Left renal pelvis (tissue), 4 donors: Measurements from ENCODE around the gene FRRS1. TPM values are rescaled to one million over a fixed set of nuclear protein-coding genes. Genes with fewer than 3 reads are reported as not detected.
"Not testable (repeated sequence)": the region's sequence is repeated elsewhere in the genome, so short reads cannot be mapped to it uniquely, and the experiment has no call there.

Source experiments
- DNase-seq, 4 donors: peaks; one replicate each; pipeline ENCODE4 v3.0.0-alpha.2; 2013; ENCODE audit warnings: low read depth in 4 of 4, low spot score in 3 of 4
- polyA plus RNA-seq, 4 donors: library from polyadenylated mRNA; unstranded; fragments of 120-200 nt; gene quantifications; one replicate each; pipeline ENCODE4 v1.2.1, GENCODE V29; 2013; ENCODE audit not compliant: insufficient read length in 4 of 4

The FRRS1 gene
- polyA plus RNA-seq, 4 donors, result 8.6 to 11.0 (median 9.4) TPM

DNA sequence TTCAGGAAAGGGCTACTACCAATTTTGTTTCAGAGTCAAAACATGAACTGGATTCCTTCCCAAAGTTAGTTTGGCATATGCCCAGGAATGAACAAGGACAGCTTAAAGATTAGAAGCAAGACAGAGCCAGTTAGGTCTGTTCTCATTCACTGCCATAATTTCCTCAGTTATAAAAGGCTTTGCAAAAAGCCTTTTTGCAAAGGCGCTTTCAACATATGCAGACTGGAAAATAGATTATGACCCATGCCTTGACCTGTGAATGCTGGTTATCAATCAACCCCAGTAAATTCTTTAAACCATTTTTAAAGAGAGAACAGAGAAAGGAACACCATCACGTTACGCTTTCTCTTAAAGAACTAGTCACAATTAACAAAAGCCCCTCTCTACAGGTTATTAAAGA, 1.7 kb upstream of the FRRS1 start:
- no peak for DNase-seq

DNA sequence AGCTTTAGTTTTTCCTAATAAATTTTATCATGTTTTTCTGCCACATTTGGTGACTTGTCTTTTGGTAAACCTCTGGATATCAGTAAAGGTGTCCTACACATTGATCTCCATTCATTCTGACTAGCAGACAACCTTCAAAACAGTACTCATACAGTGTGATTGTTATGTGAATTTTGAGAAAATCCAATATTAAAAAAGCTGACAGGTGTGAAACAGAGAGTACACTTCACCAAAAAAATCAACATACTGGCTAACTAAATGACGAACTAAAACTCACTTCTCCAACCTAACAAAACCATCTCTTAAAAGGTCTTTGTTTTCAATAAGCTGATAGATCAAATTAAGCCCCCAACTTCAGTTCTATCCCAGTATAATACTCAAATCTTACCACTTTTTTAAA, 1.5 kb downstream of the FRRS1 start:
- no peak for DNase-seq

DNA sequence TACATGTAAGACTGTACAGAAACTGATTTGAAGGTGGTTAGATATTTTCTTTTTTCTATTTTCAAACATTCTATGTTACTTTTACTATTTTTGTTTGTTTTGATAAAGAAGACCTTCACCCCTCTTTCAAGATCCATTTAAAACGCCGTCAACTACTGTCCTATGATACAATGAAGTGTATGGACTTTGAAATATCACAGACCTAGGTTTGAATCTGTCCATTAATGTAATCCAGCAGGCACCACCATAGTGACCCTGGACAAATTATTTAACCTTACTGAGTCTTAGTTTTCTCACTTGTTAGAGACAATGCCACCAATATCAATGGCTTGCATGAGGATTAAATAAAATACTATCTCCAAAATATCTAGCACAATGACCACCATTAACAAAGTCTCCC, 2.0 kb downstream of the FRRS1 start:
- no peak for DNase-seq

DNA sequence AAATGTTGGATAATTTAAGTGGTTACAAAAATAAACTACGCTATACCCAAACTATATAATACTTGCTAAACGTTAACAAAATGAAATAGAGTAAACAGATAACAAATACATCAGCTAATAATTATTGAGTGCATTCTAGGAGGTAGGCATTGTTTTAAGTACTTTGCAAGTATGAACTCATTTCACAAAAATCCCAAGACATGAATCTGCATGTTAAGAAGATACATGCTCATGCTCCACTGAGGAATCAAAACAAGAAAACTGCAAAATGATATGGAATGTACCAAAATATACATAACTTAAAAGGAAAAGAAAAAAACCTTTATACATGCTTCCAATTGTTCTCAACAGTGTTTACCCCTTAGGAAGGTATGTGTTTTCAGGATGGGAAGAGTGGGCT, 2.5 kb downstream of the FRRS1 start:
- DNase-seq, result no peak

DNA sequence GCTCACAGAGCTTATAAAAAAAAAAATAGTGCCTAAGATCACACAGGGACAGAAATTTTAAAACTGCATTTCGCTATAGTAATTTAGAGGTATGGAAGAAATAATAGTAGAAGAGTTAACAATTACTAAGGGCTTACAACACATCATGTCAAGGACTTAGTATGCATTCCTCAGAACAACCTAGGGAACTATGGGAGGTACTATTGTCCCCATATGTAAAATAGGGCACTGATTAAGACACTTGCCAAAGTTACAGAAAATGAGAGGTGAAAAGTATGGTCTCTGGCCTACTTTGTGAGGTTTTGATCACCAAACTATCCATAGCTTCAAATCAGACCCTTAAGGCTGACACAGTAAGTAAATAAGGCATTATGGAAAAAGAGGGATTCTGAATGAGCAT, 4.7 kb downstream of the FRRS1 start:
- DNase-seq, result no peak

DNA sequence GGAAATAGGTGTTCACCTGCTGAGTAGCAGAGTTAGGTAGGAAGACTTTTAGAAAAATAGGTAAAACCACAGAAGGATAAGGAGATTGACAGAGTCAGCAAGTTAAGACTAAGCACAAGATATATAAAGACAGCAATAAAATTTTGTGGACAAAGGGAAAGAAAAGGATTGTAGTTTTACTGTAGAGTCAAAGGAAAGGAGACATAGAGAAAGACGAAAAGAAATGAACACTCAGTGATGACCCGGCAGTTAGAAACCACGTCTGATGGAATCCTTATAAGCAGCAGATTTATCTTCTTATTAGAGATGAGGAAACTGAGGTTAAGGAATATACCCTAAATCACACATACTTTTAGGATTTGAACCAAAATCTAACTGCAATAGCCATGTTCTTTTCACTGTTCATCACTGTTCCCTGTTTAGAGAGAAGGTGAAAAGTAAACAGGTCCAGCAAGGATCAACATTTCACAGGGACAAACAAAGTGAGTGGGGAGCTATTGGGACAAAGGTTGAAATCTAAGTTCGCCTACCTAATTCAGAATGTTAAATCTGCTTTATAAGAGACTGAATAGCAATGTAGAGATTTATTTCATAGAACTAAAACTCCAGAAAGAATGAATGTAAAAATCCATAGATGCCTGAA, 6.8 kb downstream of the FRRS1 start:
- no peak for DNase-seq

DNA sequence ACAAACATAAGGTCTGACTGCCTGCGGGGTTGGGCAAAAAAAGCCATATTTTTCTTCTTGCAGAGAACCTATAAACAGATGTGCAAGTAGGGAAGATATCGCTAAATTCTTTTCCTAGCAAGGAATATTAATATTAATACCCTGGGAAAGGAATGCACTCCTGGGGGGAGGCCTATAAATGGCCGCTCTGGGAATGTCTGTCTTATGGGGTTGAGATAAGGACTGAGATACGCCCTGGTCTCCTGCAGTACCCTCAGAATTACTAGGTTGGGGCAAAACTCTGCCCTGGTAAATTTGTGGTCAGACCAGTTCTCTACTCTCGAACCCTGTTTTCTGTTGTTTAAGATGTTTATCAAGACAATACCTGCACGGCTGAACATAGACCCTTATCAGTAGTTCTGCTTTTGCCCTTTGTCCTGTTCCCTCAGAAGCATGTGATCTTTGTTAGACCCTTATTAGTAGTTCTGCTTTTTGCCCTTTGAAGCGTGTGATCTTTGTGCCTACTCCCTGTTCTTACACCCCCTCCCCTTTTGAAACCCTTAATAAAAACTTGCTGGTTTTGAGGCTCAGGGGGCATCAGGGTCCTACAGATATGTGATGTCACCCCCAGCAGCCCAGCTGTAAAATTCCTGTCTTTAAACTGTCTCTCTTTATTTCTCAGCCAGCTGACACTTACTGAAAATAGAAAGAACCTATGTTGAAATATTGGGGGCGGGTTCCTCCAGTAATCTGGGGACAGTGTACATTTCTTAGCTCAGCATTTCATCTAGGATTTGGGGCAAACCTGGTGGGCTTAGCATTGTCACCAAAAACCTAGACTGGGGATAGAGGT, 7.5 kb downstream of the FRRS1 start:
- DNase-seq, result not testable (repeated sequence)

DNA sequence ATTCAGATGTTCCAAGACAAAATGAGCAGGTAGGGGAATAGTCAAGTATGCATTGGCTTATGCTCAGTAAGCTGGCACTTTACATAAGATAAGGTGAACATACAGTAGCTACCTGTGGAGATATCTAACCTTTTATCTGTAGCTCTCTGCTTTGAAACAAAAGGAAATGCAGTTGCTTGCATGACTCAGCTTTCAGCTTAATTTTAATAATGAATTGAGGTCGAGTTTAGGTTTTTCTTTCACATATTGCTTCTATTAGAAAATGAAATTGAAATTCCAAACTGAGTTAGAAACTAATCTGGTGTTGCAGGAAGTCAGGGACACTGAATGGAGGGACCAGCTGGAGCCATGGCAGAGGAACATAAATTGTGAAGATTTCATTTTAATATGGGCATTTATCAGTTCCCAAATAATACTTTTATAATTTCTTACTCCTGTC, 8.3 kb downstream of the FRRS1 start:
- no peak for DNase-seq

DNA sequence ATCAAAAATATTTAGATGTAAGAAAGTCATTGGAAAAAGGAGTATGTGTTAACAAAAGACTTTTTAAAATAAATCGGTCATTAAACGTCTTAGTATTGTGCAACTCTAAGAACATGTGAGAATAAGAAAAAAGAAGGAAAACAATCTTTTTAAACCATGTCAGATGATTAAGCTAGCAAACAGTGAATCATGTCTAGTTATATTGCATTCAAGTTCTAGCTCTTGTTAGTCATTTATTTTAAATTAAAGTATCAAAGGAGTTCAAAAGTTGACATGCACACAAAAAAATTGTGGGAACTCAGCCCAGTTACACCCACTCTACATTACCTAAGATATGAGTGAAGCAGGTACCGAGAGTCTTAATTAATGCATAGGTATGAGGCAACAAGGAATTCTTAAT, 9.8 kb downstream of the FRRS1 start:
- DNase-seq, result no peak

DNA sequence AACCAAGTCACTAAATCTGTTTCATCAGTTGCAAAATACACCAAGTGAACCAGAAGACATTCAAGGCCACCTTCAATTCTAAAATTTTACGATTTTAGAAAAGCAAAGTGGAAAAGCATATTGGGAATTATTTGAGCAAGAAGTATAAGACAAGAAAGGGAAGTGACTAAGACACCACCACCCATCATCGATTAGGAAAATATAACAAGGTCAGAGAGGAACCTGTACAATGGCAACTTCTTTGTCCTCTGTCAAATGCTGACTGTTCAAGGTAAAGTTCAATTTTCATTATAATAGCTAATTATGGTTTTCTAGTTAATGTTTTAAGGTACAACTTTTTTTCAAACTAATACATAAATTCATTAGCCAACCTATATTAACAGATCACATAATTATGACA, 10.8 kb downstream of the FRRS1 start:
- no peak for DNase-seq

DNA sequence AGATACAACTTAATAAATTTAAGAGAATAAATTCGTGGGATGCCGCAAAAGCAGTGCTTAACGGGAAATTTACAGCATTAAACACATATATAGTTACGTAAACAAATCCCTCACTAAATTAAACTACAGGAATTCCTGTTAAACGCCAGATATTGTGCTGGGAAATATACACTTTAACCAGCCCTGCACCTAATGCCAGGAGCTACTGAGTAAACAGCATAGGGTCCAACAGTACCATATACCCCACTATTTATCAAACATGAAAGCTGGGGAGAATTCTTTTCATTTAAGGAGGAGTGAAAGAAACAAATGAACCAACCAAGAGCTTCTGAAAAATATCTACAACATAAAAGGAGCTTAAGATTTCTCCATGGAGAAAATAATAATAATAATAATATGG, 11.7 kb downstream of the FRRS1 start:
- DNase-seq, result no peak

DNA sequence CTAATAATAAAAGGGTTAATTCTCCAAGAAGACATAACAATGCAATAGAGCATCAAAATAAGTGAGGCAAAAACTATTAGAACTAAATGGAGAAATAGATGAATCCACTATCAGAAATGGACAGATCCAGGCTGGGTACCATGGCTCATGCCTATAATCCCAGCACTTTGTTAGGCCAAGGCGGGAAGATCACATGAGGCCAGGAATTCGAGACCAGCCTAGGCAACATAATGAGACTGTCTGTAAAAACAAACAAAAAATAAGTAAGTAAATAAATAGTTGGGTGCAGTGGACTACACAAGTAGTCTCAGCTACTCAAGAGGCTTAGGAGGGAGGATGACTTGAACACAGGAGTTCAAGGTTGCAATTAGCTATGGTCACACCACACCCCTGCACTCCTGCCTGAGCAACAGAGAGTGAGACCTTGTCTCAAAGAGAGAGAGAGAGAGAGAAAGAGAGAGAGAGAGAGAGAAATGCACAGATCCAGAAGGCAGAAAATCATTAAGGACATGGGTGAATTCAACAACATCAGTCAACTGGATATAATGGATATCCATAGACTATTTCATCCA, 12.3 kb downstream of the FRRS1 start:
- DNase-seq, result no peak

DNA sequence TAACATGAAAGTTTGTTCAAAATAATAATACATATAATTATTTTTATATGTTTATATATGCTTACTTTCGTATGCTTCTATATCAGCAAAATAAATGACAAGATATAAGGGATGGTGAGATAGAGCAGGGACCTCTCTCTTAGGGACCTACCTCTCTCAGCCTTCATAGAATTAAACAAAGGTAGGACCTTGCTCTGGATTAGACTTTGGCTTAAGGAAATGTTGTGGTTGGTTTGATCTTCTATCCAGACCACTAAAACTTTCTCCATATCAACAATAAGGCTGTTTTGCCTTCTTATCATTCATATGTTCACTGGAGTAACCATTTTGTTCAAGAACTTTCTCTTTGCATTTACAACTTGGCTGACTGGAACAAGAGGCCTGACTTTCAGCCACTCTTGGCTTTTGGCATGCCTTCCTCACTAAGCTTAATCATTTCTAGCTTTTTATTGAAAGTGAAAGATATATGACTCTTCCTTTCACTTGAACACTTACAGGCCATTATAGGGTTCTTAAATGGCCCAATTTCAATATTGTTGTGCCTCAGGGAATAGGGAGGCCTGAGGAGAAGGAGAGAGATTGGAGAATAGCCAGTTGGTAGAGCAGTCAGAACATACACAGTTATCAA, 14.4 kb downstream of the FRRS1 start:
- no peak for DNase-seq

DNA sequence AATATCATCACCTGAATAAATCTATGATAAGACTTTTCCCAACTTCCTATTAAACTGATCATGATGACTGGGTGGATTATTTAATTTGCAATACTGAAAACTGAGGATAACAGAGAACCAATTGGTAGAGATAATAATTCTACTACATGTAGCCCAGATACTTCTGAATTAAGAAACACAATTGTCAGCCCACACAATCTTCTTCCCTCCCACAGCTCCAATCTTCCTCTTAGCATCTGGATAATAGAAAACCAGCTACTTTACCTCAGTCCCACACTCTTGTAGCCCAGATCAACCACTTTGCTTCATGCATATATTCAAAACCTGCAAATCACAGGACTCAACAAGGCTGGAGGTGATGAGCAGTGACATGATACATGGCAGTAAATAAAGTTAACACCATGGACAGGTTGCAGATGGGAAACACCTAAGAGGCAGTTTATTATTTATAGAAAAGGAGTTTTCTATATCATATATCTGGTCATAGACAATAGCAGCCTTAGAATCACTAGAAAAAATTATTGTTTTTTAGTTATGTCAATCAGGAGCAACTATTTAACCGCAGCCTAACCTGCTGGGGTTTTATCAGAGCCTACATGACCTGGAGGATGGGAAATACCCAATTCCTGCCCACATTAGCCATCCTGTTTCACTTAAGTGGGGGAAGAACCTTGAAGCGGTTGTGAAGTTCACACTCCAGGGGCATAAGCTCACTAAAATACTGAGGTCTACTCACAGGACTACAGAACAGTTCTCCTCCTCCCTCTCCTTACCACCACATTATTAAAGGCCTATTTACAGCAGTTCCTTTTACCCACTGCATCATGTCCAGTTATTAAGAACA, 16.7 kb downstream of the FRRS1 start:
- no peak for DNase-seq

DNA sequence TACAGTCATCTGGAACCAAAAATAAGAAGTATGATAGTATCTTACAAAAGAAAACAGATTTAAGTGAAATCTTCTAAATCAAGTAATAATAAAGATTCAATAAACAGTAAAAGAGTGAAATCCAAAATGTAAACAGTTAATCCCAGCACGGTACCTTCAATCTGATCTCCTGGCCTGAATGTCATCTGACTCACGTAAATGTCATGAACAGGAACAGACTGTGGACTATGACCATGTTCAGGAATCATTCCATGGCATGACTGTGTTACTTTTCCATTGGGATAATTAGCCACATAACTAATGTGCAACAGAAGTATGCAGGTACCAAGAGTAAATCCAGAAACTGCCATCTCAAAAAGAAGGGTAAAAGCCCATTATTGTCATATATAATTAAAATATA, 18.0 kb downstream of the FRRS1 start:
- no peak for DNase-seq

DNA sequence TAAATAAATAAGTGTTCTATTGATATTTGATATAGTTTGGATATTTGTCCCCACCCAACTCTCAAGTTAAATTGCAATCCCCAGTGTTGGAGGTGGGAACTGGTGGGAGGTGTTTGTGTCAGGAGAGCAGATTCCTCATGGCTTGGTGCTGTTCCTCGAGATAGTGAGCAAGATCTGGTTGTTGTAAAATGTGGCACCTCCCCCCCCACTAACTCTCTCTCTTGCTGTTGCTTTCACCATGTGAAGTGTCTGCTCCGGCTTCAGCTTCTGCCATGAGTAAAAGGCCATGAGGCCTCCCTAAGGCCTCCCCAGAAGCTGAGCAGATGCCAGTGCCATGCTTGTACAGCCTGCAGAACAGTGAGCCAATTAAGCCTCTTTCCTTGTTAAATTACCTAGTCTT, 20.8 kb downstream of the FRRS1 start:
- no peak for DNase-seq

DNA sequence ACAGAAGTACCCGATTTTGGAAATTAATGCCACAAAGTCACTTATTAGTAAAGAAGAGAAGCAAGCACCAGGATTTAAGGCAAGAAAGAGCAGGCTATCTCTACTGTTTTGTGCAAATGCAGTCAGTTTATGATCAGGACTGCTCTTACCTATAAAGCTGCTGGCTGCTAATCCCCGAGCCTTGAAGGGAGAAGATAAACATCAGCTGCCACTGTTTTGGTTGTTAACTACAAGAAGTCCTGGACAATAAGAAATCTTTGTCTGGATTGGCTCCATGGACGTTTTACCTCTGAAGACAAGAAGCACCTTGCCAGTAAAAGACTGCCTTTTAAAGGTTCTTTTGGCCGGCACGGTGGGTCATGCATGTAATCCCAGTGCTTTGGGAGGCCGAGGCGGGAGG, 21.4 kb downstream of the FRRS1 start:
- no peak for DNase-seq

DNA sequence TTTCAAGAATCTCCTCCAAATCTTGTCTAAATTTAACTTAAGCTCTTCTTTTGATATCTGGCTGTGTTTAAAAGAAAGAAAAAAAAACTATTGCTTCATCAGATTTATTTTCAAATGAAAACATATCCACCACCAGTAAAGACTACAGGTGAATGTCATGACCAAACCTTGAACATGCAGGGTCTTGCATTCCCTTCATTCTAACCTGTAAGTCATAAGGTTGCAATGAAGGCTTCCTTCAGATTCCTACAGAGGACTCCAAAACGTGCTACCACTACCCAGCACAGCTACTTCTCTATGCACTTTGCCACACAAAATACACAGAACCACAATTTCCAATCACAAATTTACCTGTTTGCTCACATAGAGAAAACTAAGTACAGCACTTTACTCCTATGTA, 26.3 kb downstream of the FRRS1 start:
- no peak for DNase-seq

DNA sequence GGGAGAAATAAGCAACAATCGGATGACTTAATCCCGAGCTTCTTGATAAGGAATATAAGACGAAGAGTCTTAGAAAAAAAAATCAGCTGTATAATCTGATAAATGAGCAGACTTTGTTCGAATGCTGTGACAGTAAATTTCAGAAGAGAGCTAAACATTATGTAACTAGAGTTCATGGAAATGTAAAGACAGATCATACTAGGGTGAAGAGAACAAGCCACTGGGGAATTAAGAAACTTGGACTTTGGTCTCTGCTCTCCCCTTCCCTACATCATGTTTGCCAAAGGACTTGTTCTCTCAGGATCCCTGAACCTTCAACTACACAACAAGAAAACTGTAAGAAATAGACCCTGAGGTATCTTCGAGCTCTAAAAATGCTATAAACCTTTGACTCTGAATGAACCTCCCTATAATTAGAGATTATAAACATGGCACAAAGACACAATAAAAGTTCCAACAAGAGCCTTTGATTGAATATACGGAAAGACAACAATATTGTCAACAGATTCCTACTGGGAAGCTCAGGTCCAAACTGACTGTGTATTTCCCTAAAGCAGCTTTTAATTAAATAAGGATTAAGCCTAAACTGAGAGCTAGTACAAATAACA, 27.5 kb downstream of the FRRS1 start:
- DNase-seq, result no peak

DNA sequence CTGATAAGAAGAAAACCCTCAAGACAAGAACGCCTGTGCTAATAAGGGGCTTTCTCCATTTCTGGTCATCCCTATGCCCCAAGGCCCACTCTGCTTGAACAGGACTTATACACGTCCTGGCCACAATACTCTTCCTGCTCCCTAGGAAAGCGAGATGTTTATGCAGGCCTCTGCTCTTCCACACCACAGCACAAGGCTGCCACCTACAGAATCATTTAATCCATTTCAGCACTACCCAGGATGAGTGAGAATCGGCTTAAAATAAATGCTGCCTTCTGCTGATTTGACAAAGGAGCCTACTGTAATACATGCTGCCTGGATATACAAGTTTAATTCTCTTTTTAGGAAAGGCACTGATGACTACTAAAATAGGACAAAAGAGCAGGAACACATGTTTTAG, 29.4 kb downstream of the FRRS1 start:
- DNase-seq, result peak in 1 of 4 donors; percentile 26
